H9 (cell line): ENCODE measurements around the gene AP3S1. TPM values are rescaled to one million over a fixed set of nuclear protein-coding genes. Genes with fewer than 3 reads are reported as not detected.

Source experiments
- DNase-seq: peaks from one replicate; pipeline ENCODE4 v3.0.0-alpha.2; 2017
- H2AFZ ChIP-seq: one replicate; pipeline ENCODE4 v1.6.1; 2013; ENCODE audit warnings: mild to moderate bottlenecking, low read length, control low read depth, moderate library complexity
- H2AK5ac ChIP-seq: 2 replicates; pipeline ENCODE4 v1.6.1; 2013; ENCODE audit warnings: low read length, control low read depth, mixed read lengths; ENCODE audit not compliant: insufficient read length
- H2BK120ac ChIP-seq: one replicate; pipeline ENCODE4 v1.6.1; 2013; ENCODE audit warnings: low read depth, mild to moderate bottlenecking, low read length, control low read depth, inconsistent platforms; ENCODE audit not compliant: poor library complexity, severe bottlenecking
- H2BK12ac ChIP-seq: 2 replicates; pipeline ENCODE4 v1.6.1; 2013; ENCODE audit warnings: low read length, control low read depth, mixed read lengths, low read depth; ENCODE audit not compliant: insufficient read length
- H2BK15ac ChIP-seq: 2 replicates; pipeline ENCODE4 v1.6.1; 2013; ENCODE audit warnings: low read depth, low read length, control low read depth
- H2BK20ac ChIP-seq: one replicate; pipeline ENCODE4 v1.6.1; 2013; ENCODE audit warnings: low read depth, mild to moderate bottlenecking, low read length, control low read depth, inconsistent platforms; ENCODE audit not compliant: poor library complexity, severe bottlenecking
- H2BK5ac ChIP-seq: 2 replicates; pipeline ENCODE4 v1.6.1; 2013; ENCODE audit warnings: low read length, control low read depth, mixed read lengths; ENCODE audit not compliant: insufficient read length
- H3K14ac ChIP-seq: 2 replicates; pipeline ENCODE4 v1.6.1; 2013; ENCODE audit warnings: low read length, control low read depth; ENCODE audit not compliant: insufficient read depth
- H3K18ac ChIP-seq: 2 replicates; pipeline ENCODE4 v1.6.1; 2013; ENCODE audit warnings: low read depth, mild to moderate bottlenecking, mixed read lengths, low read length, control low read depth; ENCODE audit not compliant: insufficient read length
- H3K23ac ChIP-seq: 2 replicates; pipeline ENCODE4 v1.6.1; 2013; ENCODE audit warnings: low read length, control low read depth, mixed read lengths, low read depth; ENCODE audit not compliant: insufficient read length
- H3K23me2 ChIP-seq: 2 replicates; pipeline ENCODE4 v1.6.1; 2013; ENCODE audit warnings: low read depth, mild to moderate bottlenecking, mixed read lengths, low read length, control low read depth; ENCODE audit not compliant: insufficient read length, poor library complexity, severe bottlenecking
- H3K27ac ChIP-seq: 2 replicates; pipeline ENCODE4 v1.5.1; 2013; ENCODE audit warnings: low read length, control low read depth, mixed read lengths, low read depth; ENCODE audit not compliant: insufficient read length
- H3K27me3 ChIP-seq: 2 replicates; pipeline ENCODE4 v1.6.1; 2013; ENCODE audit warnings: low read length, control low read depth, inconsistent platforms; ENCODE audit not compliant: insufficient read depth
- H3K4ac ChIP-seq: 2 replicates; pipeline ENCODE4 v1.6.1; 2013; ENCODE audit warnings: low read depth, mild to moderate bottlenecking, control low read depth, inconsistent platforms, low read length, moderate library complexity
- H3K4me1 ChIP-seq: 2 replicates; pipeline ENCODE4 v1.6.1; 2013; ENCODE audit warnings: low read length, control low read depth, inconsistent platforms; ENCODE audit not compliant: insufficient read depth
- H3K4me2 ChIP-seq: 2 replicates; pipeline ENCODE4 v1.6.1; 2013; ENCODE audit warnings: low read length, control low read depth, mixed read lengths; ENCODE audit not compliant: insufficient read length, insufficient read depth
- H3K56ac ChIP-seq: 2 replicates; pipeline ENCODE4 v1.6.1; 2013; ENCODE audit warnings: low read depth, mild to moderate bottlenecking, mixed read lengths, low read length, control low read depth; ENCODE audit not compliant: insufficient read length
- H3K79me1 ChIP-seq: 2 replicates; pipeline ENCODE4 v1.6.1; 2013; ENCODE audit warnings: low read depth, mild to moderate bottlenecking, moderate library complexity, low read length, control low read depth, inconsistent platforms; ENCODE audit not compliant: insufficient read depth, poor library complexity, severe bottlenecking
- H3K79me2 ChIP-seq: 2 replicates; pipeline ENCODE4 v1.6.1; 2013; ENCODE audit warnings: low read length, control low read depth, inconsistent platforms; ENCODE audit not compliant: insufficient read depth
- H3K9ac ChIP-seq: 2 replicates; pipeline ENCODE4 v1.6.1; 2013; ENCODE audit warnings: low read length, control low read depth, mixed read lengths; ENCODE audit not compliant: insufficient read length; ENCODE audit errors: extremely low read depth
- H3K9me3 ChIP-seq: one replicate; pipeline ENCODE4 v1.6.1; 2013; ENCODE audit warnings: low read depth, low read length, inconsistent platforms; ENCODE audit not compliant: control insufficient read depth
- H3T11ph ChIP-seq: one replicate; pipeline ENCODE4 v1.6.1; 2013; ENCODE audit warnings: mild to moderate bottlenecking, low read length, control low read depth, inconsistent platforms
- H4K20me1 ChIP-seq: one replicate; pipeline ENCODE4 v1.6.1; 2013; ENCODE audit not compliant: control insufficient read depth, insufficient read length, insufficient read depth
- H4K5ac ChIP-seq: 2 replicates; pipeline ENCODE4 v1.6.1; 2013; ENCODE audit warnings: low read depth, mild to moderate bottlenecking, mixed read lengths, low read length, control low read depth; ENCODE audit not compliant: insufficient read length
- H4K8ac ChIP-seq: replicated peaks from 2 replicates; pipeline ENCODE4 v1.6.1; 2013; ENCODE audit warnings: low read length, control low read depth, mixed read lengths, low read depth; ENCODE audit not compliant: insufficient read length
- H4K91ac ChIP-seq: 2 replicates; pipeline ENCODE4 v1.6.1; 2013; ENCODE audit warnings: low read depth, mild to moderate bottlenecking, moderate library complexity, mixed read lengths, low read length, control low read depth; ENCODE audit not compliant: insufficient read length
- H3K27ac Mint-ChIP-seq, 3 experiments: 2 replicates in 2 of 3; 3 replicates in 1 of 3; pipeline ENCODE4 v1.8.0; 2020 to 2021; ENCODE audit warnings: mixed read lengths in 3 of 3, mild to moderate bottlenecking in 1 of 3, moderate library complexity in 1 of 3
- H3K27me3 Mint-ChIP-seq: 2 replicates; pipeline ENCODE4 v1.8.0; 2021; ENCODE audit warnings: low read depth, mild to moderate bottlenecking, moderate library complexity, mixed read lengths
- H3K36me3 Mint-ChIP-seq, 3 experiments: 2 replicates in 2 of 3; 3 replicates in 1 of 3; pipeline ENCODE4 v1.8.0; 2020 to 2021; ENCODE audit warnings: low read depth in 3 of 3, mixed read lengths in 3 of 3; ENCODE audit not compliant: insufficient read depth in 1 of 3
- H3K4me1 Mint-ChIP-seq, 2 experiments: 2 replicates each; pipeline ENCODE4 v1.8.0; 2020; ENCODE audit warnings: mixed read lengths in 2 of 2
- H3K4me3 Mint-ChIP-seq, 2 experiments: 2 replicates in 1 of 2; 3 replicates in 1 of 2; pipeline ENCODE4 v1.8.0; 2020 to 2021; ENCODE audit warnings: mild to moderate bottlenecking in 2 of 2, mixed read lengths in 2 of 2, moderate library complexity in 1 of 2
- H3K9me3 Mint-ChIP-seq, 2 experiments: 2 replicates in 1 of 2; 3 replicates in 1 of 2; pipeline ENCODE4 v1.8.0; 2020; ENCODE audit warnings: mild to moderate bottlenecking in 2 of 2, mixed read lengths in 2 of 2, moderate library complexity in 1 of 2
- WGBS: extraction: QIAGEN DNeasy Blood & Tissue Kit; methylation state at CpG from one replicate; pipeline ENCODE4 v1.1.7; 2013; ENCODE audit warnings: missing lambda C conversion rate, low lambda C conversion rate, mixed read lengths; ENCODE audit not compliant: insufficient read length; ENCODE audit errors: extremely low coverage; 5-methylcytosine and 5-hydroxymethylcytosine counted together
- total RNA-seq: library from RNA; stranded (reverse); gene quantifications from 2 replicates; pipeline ENCODE4 v1.2.1, GENCODE V29; 2021
- TF ChIP-seq, protein P1 (sequence below): fragments of 200-600 bp; sonication (generic); conservative IDR thresholded peaks from 3 replicates; pipeline ENCODE4 v1.8.0; 2021; ENCODE audit warnings: antibody characterized with exemption, mild to moderate bottlenecking

The AP3S1 gene
- total RNA-seq, 1 experiment from 2014 or later: 78.4 TPM

DNA sequence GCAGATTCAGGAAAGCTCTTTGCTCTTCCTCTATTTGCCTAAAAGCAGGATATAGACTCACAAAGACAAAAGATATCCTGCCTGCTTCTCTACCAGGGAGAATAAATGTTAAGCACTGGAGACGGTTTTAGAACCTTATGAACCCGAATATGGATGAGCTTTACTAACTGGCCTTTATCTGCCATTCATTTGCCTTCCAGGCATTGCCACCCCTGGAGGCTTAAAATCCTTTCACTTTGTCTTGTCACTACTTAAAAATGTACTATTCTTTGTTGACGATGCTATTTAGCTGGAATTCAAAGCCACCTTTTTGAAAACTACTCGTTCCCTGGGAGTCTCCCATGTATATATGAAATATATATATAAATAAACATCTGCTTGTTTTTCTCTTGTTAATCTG lies 97.3 kb downstream of the AP3S1 start:
- Histone ChIP-seq H2BK20ac (no peak overlapping the region), H3K18ac (no peak overlapping the region), H3K4me1 (no peaks in the 10 kb centered on the region; the same call in 1 of the 2 replicates), H3K23me2 (no peaks in the 10 kb centered on the region), H3K9ac (no peak overlapping the region), H3K4ac (no peak overlapping the region), H2BK15ac (no peak overlapping the region), H3K14ac (no peak overlapping the region), H3K4me2 (no peak overlapping the region), H3K27ac (no peak overlapping the region), H2BK120ac (no peak overlapping the region), H4K20me1 (no peaks in the 10 kb centered on the region), H3K9me3 (no peaks in the 10 kb centered on the region), H2BK5ac (no peak overlapping the region), H3T11ph (no peak overlapping the region), H4K91ac (no peak overlapping the region), H2AK5ac (no peak overlapping the region), H3K23ac (no peak overlapping the region), H2AFZ (no peak overlapping the region), H3K56ac (no peak overlapping the region), H4K8ac (no peak overlapping the region), H3K79me2 (no peaks in the 10 kb centered on the region), H3K79me1 (no peaks in the 10 kb centered on the region), H4K5ac (no peak overlapping the region), H3K27me3 (no peaks in the 10 kb centered on the region), H2BK12ac (no peak overlapping the region)
- Mint-ChIP-seq H3K27me3 (no peaks in the 10 kb centered on the region), H3K27ac (peak overlapping the region in 1 of 3 experiments; percentile 4; a peak in 1 of 7 replicates), H3K4me3 (no peak overlapping the region; a peak in 1 of 5 replicates), H3K9me3 (peaks cover 4 to 8% of the 10 kb centered on the region in 2 experiments; a peak in 4 of 5 replicates), H3K36me3 (peaks cover 0 to 5% (median 0%) of the 10 kb centered on the region in 3 experiments; a peak in 3 of 7 replicates), H3K4me1 (peaks cover 15 to 22% of the 10 kb centered on the region in 2 experiments)
- DNase-seq: no peak
- TF ChIP-seq, protein P1, sequence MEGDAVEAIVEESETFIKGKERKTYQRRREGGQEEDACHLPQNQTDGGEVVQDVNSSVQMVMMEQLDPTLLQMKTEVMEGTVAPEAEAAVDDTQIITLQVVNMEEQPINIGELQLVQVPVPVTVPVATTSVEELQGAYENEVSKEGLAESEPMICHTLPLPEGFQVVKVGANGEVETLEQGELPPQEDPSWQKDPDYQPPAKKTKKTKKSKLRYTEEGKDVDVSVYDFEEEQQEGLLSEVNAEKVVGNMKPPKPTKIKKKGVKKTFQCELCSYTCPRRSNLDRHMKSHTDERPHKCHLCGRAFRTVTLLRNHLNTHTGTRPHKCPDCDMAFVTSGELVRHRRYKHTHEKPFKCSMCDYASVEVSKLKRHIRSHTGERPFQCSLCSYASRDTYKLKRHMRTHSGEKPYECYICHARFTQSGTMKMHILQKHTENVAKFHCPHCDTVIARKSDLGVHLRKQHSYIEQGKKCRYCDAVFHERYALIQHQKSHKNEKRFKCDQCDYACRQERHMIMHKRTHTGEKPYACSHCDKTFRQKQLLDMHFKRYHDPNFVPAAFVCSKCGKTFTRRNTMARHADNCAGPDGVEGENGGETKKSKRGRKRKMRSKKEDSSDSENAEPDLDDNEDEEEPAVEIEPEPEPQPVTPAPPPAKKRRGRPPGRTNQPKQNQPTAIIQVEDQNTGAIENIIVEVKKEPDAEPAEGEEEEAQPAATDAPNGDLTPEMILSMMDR: no peak
- WGBS: no CpG with 5 or more reads among the region's 4 CpGs
